ENCODE measurements around the gene PNLIPRP1.

Gene PNLIPRP1

DNA sequence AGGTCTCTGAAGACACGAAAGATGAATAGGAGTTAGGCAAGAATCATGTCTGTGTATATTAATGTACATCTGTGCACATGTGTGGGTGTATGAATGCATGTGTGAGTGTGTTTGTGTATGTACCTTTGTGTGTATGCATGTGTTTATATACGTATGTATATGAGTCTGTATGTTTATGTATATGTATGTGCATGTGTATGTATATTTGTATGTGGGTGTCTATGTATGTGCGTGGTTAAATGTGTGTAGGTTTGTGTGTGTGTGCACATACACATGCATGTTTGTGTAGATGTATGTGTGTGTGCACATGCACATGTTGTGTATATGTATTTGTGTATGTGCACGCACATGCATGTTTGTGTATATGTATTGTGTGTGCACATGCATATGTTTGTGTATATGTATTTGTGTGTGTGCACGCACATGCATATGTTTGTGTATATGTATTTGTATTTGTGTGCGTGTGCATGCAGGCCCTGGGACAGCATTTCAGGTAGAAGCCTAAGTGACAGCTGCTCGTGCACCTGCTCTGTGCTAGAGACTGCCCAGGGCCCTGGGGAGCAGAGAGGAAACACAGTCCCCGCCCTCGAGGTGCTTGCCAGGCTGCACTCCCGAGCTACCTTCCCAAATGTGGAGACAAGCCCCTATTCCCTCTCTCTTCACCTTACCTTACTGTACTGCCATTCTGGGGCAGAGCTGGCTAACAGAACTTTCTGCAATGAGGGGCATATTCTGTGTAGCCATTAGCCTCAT is 12.1 kb downstream of the PNLIPRP1 start:
- DNase-seq: no peak

DNA sequence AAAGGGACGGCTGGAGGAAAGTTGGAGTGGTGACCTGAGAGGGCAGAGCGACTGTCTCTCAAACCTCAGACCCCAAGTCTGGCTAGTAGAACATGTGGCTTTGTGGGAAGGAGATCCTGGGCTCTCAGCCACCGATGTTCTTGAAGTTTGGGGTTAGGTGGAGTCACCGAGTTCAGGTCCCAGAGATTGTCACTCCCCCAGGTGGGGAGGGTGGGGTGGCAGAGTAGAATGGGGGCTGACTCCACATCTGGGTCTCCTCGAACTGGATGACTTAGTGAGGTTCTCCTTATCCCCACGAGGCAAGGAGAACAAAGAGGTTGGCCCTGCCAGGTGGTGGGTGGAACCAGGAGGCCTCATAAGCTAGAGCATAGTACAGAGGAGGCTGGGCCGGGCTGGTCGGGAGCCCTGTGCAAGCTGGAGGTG is 15.3 kb downstream of the PNLIPRP1 start:
- DNase-seq: no peak

DNA sequence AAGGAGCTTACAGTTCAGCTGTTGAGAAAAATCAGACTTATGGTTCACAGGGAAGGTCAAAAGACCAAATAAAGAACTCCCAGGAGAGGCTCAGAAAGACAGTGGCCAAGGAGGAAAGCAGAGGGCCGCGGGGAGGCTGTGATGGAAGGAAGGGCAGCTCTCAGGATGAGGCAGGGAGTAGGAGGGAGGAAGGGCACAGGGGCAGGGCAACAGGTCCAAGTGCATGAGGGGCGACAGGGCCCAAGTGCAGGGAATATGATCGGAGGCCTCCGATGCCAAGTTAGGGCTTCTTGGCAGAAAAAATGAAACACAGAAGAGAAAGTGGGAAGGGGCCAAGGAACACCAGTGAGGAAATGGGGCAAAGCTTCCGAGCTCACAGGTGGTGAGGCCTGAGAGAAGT is 16.6 kb downstream of the PNLIPRP1 start:
- no peak for DNase-seq

DNA sequence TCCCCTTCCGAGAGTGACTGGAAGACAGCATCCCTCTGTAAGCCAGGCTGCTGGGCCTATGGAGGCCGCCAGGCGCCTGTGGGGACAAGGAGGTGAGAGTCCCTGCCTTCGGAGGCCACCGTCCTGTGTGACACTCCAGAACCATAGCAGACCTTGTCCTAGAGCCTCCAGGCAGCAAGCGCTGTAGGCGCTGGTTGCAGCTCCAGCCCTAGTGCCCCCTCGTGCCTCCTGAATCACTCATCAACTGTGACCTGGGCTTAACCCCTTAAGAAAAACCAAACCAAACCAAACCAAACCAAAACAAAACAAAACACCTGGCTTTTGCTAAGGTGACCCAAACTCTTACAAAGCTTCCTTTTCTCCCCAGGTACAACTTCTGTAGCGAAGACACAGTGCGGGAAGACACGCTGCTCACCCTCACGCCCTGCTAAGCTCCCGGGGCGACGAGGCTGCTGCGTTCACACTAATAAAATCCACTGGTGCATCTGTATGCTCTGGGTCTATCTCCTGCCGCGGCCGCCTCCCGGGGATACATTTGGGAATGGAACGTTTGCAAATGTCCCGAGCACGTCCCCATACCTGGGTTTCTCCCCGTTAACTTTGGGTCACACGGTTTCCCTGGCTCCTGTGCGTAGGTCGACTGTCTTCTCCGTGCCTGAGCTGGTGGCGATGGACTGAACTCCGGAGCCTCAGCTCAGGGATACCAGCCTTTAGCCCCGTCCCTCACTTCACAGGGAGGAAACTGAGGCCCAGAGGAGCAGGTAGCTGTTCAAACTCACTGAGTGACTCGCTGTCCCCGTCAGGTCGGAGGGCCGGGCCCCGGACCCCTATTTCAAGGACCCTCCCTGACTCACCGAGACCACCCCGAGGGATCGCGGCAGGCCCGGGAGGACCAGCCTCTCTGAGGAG is 18.2 kb downstream of the PNLIPRP1 start:
- no peak for DNase-seq

DNA sequence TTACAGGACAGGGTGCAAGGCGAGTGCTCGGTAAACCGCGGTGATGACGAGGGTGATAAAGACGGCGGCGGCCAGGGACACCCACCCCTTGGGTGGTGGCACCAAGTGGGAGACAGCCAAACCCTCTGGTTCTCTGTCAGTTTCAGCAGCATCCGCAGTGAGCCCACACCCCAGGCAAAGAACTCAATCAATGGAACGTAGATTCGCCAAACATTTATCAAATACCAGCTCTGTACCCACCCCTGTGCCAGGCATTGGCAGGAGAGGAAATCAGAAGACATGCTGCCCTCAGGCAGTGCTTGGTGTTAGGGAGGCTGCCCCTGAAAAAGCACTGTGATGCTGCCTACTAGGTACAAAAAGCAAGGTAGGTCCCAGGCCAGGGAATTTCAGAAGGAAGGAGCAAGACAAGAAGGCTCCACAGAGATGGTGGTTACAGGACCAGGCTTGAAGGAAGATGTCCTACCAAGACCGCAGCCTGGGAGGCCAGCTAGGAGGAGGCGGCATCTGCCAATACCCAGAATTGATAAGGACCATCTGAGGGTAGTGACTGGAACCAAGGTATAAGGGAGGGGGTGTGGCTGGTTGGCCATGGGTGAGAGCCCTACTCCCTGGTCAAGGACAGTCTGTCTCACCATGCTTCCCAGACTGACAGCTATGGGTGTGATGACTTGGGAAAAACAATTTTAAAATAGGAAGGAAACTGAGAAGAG is 19.8 kb downstream of the PNLIPRP1 start:
- no peak for DNase-seq

DNA sequence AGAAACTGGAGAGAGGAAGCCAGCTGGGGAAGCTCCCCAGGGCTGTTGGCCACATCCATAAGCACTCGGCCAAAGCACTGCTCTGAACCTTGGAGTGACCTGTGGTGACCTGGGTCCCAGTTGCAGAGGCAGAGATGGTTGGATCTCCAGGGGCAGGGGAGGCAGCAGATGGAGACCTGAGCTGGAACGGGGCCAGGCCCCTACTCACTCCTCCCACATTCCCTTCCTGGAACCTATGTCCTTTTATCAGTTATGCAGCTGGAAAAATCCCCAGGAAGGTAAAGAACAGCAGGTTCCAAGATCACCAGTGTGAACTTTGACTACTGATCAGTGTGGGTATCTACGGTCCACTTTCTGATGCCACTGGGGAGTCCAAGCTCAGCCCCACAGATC is 20.4 kb downstream of the PNLIPRP1 start:
- no peak for DNase-seq

DNA sequence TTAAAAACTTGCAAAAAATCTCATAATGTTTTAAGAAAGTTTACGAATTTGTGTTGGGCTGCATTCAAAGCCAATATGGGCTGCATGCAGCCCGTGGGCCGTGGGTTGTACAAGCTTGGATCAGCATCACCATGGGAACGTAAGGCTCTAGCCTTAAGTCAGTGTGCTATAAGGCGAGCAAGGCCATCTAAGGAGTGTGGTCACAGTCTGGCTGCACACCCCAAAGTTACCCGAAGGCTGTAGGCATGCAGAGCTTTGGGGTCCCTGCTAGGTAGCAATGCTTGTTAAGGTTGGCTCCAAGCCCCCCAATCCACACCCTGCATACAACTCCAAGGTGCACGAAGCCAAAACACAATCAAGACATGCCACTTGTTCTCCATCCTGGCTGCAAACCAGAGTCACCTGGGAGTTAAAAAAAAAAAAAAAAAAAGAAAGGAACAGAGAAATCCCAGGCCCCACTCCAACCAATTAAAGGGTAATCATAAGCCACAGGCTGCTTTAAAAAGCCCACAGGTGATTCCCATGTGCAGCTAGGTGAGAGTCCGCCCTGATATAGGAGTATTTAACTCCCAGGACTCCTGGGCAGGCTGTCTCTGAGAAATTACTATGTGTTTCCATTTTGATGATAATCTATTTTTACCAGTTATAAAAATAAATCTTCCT is 21.5 kb downstream of the PNLIPRP1 start:
- no peak for DNase-seq

DNA sequence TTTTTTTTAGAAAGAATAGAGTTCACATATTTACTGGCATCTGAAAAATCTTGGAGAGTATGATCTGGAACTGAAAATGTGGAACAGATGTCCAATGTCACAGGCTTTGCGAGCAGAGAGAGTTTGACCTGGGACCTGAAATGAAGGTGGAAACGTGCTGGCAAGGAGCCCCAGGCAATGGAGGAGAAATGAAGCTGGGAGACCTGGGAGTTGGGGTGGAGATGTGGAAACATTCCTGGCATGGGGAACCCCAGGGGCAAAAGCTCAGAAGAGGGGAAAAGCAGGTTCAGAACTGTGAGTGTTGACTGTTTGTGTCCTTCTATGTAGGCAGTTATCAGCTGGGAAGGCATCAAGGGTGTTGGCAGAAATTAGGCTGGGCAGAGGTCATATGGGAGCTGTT is 22.7 kb downstream of the PNLIPRP1 start:
- no peak for DNase-seq

DNA sequence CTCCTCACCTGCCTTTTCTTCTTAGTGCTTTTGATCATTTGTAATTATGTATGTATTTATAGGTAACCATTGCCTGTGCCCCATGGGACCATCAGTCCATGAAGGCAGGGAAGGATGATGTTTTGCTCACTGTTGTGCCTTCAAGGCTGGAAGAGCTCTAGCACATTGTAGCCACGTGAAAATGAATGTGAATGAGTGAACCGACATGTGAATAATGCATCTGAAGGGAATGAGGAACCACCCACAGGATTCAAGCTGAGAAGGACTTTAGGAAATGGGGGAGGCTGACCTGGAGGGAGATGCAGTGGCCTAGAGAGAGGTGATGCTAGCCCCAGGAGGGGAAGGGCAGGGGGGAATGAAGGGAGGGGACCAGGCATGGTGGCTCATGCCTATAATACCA is 24.0 kb downstream of the PNLIPRP1 start:
- no peak for DNase-seq

DNA sequence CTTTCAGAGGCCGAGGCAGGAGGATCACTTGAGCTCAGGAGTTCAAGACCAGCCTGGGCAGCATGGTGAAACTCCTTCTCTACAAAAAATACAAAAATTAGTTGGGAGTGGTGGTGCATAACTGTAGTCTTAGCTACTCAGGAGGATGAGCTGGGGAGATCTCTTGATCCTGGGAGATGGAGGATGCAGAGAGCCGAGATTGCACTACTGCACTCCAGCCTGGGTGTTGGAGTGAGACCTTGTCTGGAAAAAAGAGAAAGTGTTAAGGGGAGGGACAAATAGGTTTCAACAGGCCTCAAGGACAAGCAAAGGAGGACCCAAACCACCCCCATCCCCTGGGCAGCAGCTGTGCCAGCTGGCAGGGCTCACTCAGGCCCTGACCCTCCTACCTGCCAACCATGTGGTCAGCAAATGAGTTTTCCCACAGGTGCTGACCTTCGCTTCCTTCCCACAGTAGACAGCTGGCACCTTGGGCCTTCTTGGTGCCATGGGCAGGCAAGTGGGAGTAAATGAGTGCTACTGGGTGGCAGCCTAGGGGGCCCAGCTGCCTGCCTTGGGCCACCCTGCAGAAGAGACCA is 24.5 kb downstream of the PNLIPRP1 start:
- DNase-seq: no peak

DNA sequence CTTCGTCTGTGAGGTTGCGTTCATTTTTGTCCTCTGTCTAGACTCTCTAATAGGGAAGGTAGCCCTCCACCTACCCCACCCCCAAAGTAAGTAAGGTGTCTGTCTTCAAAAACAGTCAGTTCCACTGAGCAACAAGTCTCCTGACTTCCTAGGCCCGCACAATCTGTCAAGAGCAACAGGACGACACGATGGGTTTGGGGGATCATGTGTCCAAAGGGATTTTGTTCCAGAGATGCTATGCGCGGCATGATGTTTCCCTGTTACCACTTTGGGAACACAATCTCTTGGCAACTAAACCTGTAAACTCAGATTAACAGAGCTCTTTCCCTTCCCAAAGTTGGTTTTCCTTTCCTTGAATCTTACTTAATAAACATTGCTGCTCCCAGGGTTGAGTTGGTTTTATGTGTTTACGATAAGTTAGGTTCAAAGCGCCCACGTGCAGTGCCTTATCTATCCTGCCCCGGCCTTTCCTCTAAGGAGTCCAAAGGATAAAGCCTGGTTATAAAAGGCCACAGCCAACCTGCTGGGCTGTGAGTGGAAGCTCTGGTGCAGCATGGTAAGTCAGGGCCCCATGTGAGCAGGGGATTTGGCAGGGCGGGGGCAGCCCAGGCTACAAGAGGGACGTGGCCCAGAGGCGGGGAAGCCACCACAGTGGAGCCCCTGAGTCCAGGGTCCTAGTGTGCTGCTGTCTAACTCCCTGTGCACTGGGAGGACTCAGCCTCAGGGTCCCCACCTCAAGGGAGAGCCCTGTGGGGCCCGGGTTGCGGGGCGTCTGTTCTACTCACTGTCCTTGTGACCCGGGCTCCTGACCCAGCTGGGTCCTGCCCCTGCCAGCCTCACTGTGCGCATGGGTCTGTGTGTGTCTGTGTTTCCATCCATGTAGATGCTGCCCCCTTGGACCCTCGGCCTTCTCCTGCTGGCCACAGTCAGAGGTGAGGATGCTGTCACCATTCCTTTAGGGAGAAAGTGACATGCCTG is 30.0 kb downstream of the PNLIPRP1 start, which contains the start of gene PNLIPRP2:
Gene PNLIPRP2, plus strand, starts transcription at position 531 of the 978 bp plus-strand sequence.
- DNase-seq: no peak

DNA sequence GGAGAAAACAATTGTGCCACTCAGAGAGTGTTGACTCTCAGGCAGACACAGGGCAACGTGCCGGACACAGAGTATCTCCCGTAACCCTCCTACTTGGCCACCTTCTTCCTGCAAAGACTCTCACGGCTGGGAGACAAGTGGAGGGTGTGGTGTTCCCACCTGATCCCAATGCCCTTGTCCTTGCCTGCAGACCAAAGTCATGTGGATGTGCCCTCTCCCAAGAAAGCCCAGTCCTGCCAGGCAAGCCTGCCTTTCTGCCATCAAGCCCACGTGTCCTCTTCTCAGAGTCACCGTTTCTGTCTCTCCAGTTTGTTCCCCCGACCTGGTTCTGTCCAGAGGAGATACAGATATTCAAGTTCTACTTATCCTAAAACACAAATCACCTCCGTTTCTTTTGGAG is 30.7 kb downstream of the PNLIPRP1 start:
- no peak for DNase-seq

DNA sequence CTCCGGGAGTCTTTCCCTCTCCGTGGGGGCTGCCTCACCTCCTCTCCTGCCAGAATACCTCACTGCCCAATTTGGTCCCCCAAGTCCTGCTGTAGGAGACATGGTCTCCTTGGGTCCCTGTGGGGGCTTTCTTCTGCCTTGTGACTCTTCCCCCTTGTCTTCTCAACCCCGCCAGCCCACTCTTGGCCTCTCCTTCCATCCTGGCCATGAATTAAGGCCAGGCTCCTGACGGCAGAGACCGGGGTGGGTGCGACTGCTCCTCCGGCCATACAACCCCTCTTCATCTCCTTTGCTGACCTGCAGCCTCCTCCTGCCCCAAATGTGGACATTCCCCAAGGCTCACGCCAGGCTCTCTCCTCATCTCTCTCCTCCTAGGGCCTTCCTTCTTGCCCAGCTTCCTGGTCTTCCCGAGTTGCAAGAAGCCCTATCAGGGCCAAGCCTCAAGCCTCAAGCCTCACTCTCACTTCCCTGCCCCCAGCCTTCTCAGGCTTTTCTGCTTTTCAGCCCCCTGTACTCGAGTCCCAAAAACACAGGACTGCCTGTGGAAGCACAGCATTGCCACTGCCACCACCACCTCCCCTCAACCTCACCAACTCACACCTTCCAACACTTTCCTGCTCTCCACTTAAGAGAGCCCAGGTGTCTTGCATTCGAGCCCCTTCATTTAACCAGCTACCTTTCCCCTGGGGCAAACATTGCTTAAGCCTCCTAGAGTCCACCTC is 31.3 kb downstream of the PNLIPRP1 start:
- DNase-seq: no peak

DNA sequence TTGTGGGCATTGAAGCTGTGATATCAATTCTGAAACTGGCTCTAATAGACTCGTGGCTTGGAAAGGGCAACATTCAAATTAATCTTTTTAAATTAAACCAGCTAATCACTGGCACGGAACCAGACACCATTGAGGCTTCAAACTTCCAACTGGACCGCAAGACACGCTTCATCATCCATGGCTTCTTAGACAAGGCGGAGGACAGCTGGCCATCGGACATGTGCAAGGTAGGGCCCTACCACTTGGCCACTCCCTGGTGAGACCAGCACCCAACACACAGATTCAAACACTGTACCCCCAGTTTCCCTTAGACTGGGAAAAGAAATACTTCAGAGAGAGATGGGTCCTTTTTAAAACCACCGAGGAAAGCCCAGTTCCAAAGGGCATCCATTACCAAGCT is 35.1 kb downstream of the PNLIPRP1 start:
- no peak for DNase-seq

DNA sequence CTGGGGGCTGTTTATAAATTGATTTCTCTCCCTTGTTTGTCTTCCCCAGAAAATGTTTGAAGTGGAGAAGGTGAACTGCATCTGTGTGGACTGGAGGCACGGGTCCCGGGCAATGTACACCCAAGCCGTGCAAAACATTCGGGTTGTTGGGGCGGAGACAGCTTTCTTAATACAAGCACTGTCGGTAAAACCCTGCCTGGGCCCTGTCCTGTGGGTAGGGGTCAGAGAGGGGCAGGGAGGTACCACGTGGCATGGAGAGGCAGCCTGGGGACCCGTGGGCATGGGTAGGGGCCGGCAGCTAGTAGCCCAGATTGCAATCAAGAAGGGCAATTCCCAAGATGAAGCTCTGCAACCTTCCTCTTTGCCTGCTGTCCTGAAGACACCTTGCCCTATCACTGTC is 36.1 kb downstream of the PNLIPRP1 start:
- no peak for DNase-seq

DNA sequence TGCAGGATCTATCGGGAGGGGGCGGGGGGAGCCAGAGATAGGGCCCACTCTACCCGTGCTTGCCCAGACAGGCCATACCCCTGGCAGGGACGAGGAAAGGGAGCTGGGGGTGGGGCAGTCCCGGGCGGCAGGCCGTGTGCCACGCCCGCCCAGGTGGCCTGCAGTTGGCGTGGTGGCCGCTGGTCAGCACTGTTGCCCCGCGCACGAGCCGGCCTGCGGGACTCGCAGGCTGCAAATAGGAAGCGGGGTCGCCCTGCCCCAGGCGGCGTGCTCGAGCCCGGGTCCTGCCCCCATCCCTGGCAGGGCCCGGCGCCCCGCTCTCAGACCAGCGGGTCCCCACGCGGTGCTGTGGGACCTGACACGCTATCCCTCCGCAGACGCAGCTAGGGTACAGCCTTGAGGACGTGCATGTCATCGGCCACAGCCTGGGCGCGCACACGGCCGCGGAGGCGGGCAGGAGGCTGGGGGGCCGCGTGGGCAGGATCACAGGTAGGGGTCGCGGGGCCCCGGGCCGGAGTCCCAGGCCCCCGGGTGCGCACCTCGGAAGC is 36.7 kb downstream of the PNLIPRP1 start:
- DNase-seq: no peak

DNA sequence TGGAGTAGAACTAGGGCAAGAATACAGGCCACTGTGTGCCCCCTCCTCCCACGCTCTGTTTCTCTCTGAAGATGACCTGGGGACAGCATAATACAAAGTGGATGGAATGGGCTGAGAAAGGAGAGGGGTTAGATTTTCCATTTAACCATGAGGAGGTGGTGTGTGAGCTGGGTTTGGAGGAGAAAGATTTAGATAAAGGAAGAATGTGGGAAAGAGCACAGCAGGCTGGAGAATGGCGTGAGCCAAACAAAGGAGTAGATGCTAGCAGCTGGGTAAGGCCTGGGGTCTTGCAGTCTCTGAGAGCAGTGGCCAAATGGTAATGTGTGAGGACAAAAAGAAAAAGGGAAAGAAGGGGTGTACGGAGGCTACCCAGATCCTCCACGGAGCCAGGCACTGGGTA is 38.6 kb downstream of the PNLIPRP1 start:
- no peak for DNase-seq

DNA sequence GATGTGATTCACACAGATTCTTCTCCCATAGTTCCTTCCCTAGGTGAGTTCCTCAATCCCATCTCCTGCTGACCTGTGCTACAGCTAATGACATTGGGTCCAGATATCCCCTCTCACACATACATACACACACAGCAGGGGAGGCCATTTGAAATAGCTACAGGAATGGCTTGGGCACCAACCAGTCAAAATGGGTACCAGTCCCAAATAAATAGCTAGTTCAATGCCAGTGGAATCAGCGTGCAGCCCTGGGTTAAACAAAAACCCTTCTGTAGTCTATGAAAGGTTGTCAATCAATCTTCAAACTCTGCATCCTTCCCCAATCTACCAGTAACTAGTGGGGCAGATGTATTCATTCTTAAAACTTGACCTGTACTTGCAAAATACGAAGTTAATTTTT is 39.3 kb downstream of the PNLIPRP1 start:
- no peak for DNase-seq

DNA sequence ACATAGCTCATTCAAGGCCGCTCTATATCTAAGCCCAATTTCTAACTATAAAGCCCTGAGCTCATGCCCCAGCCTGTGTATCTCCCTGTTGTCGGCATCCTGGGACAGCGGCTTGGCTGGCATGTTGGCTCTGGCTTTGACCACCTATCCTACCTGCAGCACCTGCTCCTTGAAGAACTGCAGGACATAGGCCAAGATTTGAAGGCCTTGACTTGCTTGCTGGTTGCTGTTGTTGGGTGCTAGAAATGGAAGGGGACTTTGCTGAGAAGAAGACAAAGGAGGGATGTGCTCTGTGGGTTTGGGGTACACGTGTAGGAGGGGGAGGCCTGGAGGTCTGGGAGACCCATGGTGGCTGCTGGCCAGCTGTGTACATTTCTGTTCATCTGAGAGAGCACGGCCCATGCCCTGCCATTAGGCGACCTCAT is 41.1 kb downstream of the PNLIPRP1 start:
- no peak for DNase-seq

DNA sequence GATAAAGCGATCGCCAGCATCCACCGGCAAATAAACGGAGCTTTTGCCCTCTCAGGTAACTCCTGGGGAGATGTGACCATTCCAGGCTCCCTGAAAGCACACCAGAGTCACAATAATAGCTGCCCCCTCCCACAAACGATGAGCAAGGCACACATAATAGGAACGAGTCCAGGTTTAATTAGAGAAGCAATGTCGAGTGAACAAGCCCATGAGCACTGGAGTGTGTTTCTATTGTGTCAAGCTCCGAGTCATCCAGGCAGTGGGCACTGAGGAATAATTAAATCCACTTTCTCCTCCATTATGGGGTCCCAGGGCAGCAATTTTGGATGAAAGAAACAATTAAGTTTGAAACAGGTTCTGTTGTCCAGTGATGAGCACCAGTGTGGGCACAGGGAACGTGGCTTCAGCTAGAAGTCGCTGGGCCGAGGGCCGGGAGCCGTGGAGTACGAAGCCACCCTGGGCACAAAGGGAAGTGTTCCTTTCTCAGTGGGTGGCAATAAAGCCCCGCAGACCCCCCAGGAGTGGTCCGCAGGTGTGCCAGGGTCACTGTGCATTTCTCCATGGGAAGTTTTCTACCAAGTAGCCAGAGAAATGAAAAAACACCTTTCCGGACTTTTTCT is 41.9 kb downstream of the PNLIPRP1 start:
- DNase-seq: no peak
